IMR-90 (cell line): Measurements from ENCODE around the gene CFAP126. TPM values are rescaled to one million over a fixed set of nuclear protein-coding genes. Genes with fewer than 3 reads are reported as not detected.

Experiments used
- ATAC-seq: fragments of 200-7000 bp; cut with Tn5 transposase; 2 replicates; pipeline ENCODE4 v1.9.1; 2020; ENCODE audit warnings: low read depth, mild to moderate bottlenecking, moderate library complexity
- BruUV-seq: library from RNA; stranded (reverse); fragments of 400-500 nt; replicated peaks from 2 replicates; lab custom pipeline; 2021; lab: Mats Ljungman, UMichigan
- CTCF ChIA-PET: fragments of 300-600 bp; formaldehyde crosslinking; extraction: SDS; loops from one replicate; lab custom pipeline; 2021; ENCODE audit warnings: antibody characterized with exemption; lab: Yijun Ruan, JAX
- POLR2A ChIA-PET: fragments of 300-600 bp; sonication (Branson Sonifier 250); formaldehyde crosslinking; loops from one replicate; lab custom pipeline; 2022; ENCODE audit warnings: antibody characterized with exemption; ENCODE audit not compliant: unreplicated experiment; lab: Charles Lee
- DNase-seq: peaks from one replicate; pipeline ENCODE4 v3.0.0; 2013
- H2AFZ ChIP-seq: replicated peaks from 2 replicates; pipeline ENCODE3; 2013; ENCODE audit warnings: low read length, mild to moderate bottlenecking; ENCODE audit not compliant: poor library complexity
- H2AK5ac ChIP-seq: 2 replicates; pipeline ENCODE4 v1.6.1; 2013; ENCODE audit warnings: low read depth, low read length, inconsistent platforms
- H2AK9ac ChIP-seq: replicated peaks from 2 replicates; pipeline ENCODE3; 2013; ENCODE audit warnings: mild to moderate bottlenecking, low read depth, low read length, moderate library complexity; ENCODE audit not compliant: poor library complexity
- H2BK120ac ChIP-seq: 2 replicates; pipeline ENCODE4 v1.6.1; 2013; ENCODE audit warnings: low read depth, low read length, inconsistent platforms
- H2BK15ac ChIP-seq: 3 replicates; pipeline ENCODE4 v1.6.1; 2013; ENCODE audit warnings: low read depth, low read length, inconsistent platforms
- H2BK20ac ChIP-seq: 2 replicates; pipeline ENCODE4 v1.6.1; 2013; ENCODE audit warnings: low read depth, mild to moderate bottlenecking, inconsistent platforms, low read length, moderate library complexity
- H2BK5ac ChIP-seq: 2 replicates; pipeline ENCODE4 v1.6.1; 2013; ENCODE audit warnings: mild to moderate bottlenecking, low read depth, low read length, inconsistent platforms; ENCODE audit not compliant: poor library complexity, severe bottlenecking
- H3K14ac ChIP-seq: replicated peaks from 2 replicates; pipeline ENCODE4 v1.6.1; 2013; ENCODE audit warnings: low read depth, low read length, inconsistent platforms
- H3K18ac ChIP-seq: 2 replicates; pipeline ENCODE4 v1.6.1; 2013; ENCODE audit warnings: low read depth, low read length, control low read depth
- H3K23ac ChIP-seq: 2 replicates; pipeline ENCODE4 v1.6.1; 2013; ENCODE audit warnings: low read depth, low read length, inconsistent platforms
- H3K27ac ChIP-seq: 2 replicates; pipeline ENCODE4 v1.5.1; 2013; ENCODE audit warnings: mild to moderate bottlenecking, control low read depth, low read length; ENCODE audit not compliant: insufficient read depth
- H3K27me3 ChIP-seq: 2 replicates; pipeline ENCODE4 v1.6.1; 2013; ENCODE audit warnings: low read length; ENCODE audit not compliant: control insufficient read depth, insufficient read depth
- H3K36me3 ChIP-seq: 2 replicates; pipeline ENCODE4 v1.6.1; 2013; ENCODE audit warnings: low read length, mixed read lengths; ENCODE audit not compliant: control insufficient read depth, insufficient read depth
- H3K4ac ChIP-seq: 2 replicates; pipeline ENCODE4 v1.6.1; 2013; ENCODE audit warnings: low read depth, low read length, inconsistent platforms
- H3K4me1 ChIP-seq: 2 replicates; pipeline ENCODE4 v1.6.1; 2013; ENCODE audit warnings: low read length, mixed read lengths; ENCODE audit not compliant: control insufficient read depth, insufficient read depth
- H3K4me2 ChIP-seq: 2 replicates; pipeline ENCODE4 v1.6.1; 2013; ENCODE audit warnings: low read depth, mild to moderate bottlenecking, control low read depth, low read length, moderate library complexity
- H3K4me3 ChIP-seq: 2 replicates; pipeline ENCODE4 v1.5.1; 2013; ENCODE audit warnings: low read depth, mild to moderate bottlenecking, control low read depth, low read length, moderate library complexity; ENCODE audit not compliant: insufficient read depth
- H3K56ac ChIP-seq: 2 replicates; pipeline ENCODE4 v1.6.1; 2013; ENCODE audit warnings: low read length, inconsistent platforms; ENCODE audit not compliant: insufficient read depth; ENCODE audit errors: extremely low read depth
- H3K79me1 ChIP-seq, 2 experiments: 2 replicates each; pipeline ENCODE4 v1.6.1; 2013; ENCODE audit warnings: low read length in 2 of 2, inconsistent platforms in 1 of 2, low read depth in 1 of 2
- H3K9ac ChIP-seq: 2 replicates; pipeline ENCODE4 v1.6.1; 2013; ENCODE audit warnings: low read depth, low read length, control low read depth
- H3K9me1 ChIP-seq: 2 replicates; pipeline ENCODE4 v1.6.1; 2013; ENCODE audit warnings: low read length, inconsistent platforms; ENCODE audit not compliant: insufficient read depth
- H3K9me3 ChIP-seq: 2 replicates; pipeline ENCODE4 v1.6.1; 2013; ENCODE audit warnings: low read length; ENCODE audit not compliant: control insufficient read depth, insufficient read depth
- H4K20me1 ChIP-seq: 2 replicates; pipeline ENCODE4 v1.6.1; 2013; ENCODE audit warnings: low read length, inconsistent platforms; ENCODE audit not compliant: insufficient read depth
- H4K5ac ChIP-seq: 2 replicates; pipeline ENCODE4 v1.6.1; 2013; ENCODE audit warnings: mild to moderate bottlenecking, low read depth, low read length, control low read depth
- H4K8ac ChIP-seq, 2 experiments: 2 replicates each; pipeline ENCODE4 v1.6.1; 2013; ENCODE audit warnings: low read depth in 2 of 2, low read length in 2 of 2, control low read depth in 1 of 2, inconsistent platforms in 1 of 2
- H4K91ac ChIP-seq: 2 replicates; pipeline ENCODE4 v1.6.1; 2013; ENCODE audit warnings: low read depth, low read length, inconsistent platforms; ENCODE audit not compliant: insufficient read depth
- BHLHE40 ChIP-seq: fragments of 150-350 bp; IDR thresholded peaks from 2 replicates; pipeline ENCODE4 v1.6.1; 2016; ENCODE audit warnings: mild to moderate bottlenecking, low read depth, low read length
- CEBPB ChIP-seq: IDR thresholded peaks from 2 replicates; pipeline ENCODE4 v1.6.1; 2012; ENCODE audit warnings: low read depth, low read length, improper control_type of control experiment
- CHD1 ChIP-seq: IDR thresholded peaks from 2 replicates; pipeline ENCODE4 v1.6.1; 2012; ENCODE audit warnings: low read depth, low read length, improper control_type of control experiment
- FOS ChIP-seq: fragments of 150-350 bp; IDR thresholded peaks from 2 replicates; pipeline ENCODE4 v1.6.1; 2016; ENCODE audit warnings: low read depth, low read length
- MAFK ChIP-seq: IDR thresholded peaks from 2 replicates; pipeline ENCODE4 v1.6.1; 2012; ENCODE audit warnings: low read depth, low read length, improper control_type of control experiment
- MAZ ChIP-seq: IDR thresholded peaks from 2 replicates; pipeline ENCODE4 v1.6.1; 2012; ENCODE audit warnings: low read depth, mild to moderate bottlenecking, low read length, improper control_type of control experiment, moderate library complexity, borderline replicate concordance
- MXI1 ChIP-seq: IDR thresholded peaks from 2 replicates; pipeline ENCODE4 v1.6.1; 2012; ENCODE audit warnings: low read depth, mild to moderate bottlenecking, low read length, moderate library complexity, borderline replicate concordance
- NFE2L2 ChIP-seq: fragments of 150-350 bp; IDR thresholded peaks from 2 replicates; pipeline ENCODE4 v1.6.1; 2016; ENCODE audit warnings: low read depth, mild to moderate bottlenecking, low read length
- POLR2A ChIP-seq: IDR thresholded peaks from 2 replicates; pipeline ENCODE4 v1.6.1; 2012; ENCODE audit warnings: mild to moderate bottlenecking, low read depth, low read length
- RAD21 ChIP-seq: IDR thresholded peaks from 2 replicates; pipeline ENCODE4 v1.6.1; 2012; ENCODE audit warnings: low read length, improper control_type of control experiment
- RCOR1 ChIP-seq: IDR thresholded peaks from 2 replicates; pipeline ENCODE4 v1.6.1; 2012; ENCODE audit warnings: mild to moderate bottlenecking, low read length, improper control_type of control experiment; ENCODE audit not compliant: insufficient replicate concordance
- RFX5 ChIP-seq: IDR thresholded peaks from 2 replicates; pipeline ENCODE4 v1.8.0; 2012; ENCODE audit warnings: low read depth, mild to moderate bottlenecking, low read length, moderate library complexity
- SMC3 ChIP-seq: fragments of 150-350 bp; IDR thresholded peaks from 2 replicates; pipeline ENCODE4 v1.6.1; 2016; ENCODE audit warnings: low read depth, mild to moderate bottlenecking, antibody characterized with exemption, low read length, moderate library complexity
- USF2 ChIP-seq: fragments of 150-350 bp; IDR thresholded peaks from 2 replicates; pipeline ENCODE4 v1.6.1; 2017; ENCODE audit warnings: mild to moderate bottlenecking, antibody characterized with exemption, low read length, low read depth
- WGBS, 2 experiments: methylation state at CpG; one replicate each; pipeline versions ENCODE4 v1.1.5 to v1.1.7; 2013; ENCODE audit warnings: missing lambda C conversion rate in 2 of 2; ENCODE audit not compliant: insufficient read length in 1 of 2; ENCODE audit errors: extremely low coverage in 2 of 2; 5-methylcytosine and 5-hydroxymethylcytosine counted together
- dilution Hi-C: fragments of 300-500 bp; cut with HindIII; formaldehyde crosslinking; loops from one replicate; pipeline ENCODE4 v1.14.3; 2018; ENCODE audit warnings: low sequenced_read_pairs; ENCODE audit not compliant: unreplicated experiment
- in situ Hi-C: fragments of 300-500 bp; cut with MboI; formaldehyde crosslinking; loops from 3 replicates; pipeline ENCODE4 v1.14.3; 2019; ENCODE audit warnings: low sequenced_read_pairs, inconsistent platforms, mixed read lengths
- intact Hi-C: fragments of 100-400 bp; cut with micrococcal nuclease; formaldehyde crosslinking; loops from 2 replicates; pipeline ENCODE4 v1.10.0; 2022
- polyA plus RNA-seq, 3 experiments: library from polyadenylated mRNA; depleted of rRNA; stranded (reverse); fragments of >200 nt; gene quantifications; 2 replicates each; pipeline ENCODE4 v1.2.3, GENCODE V29; 2012; ENCODE audit warnings: low replicate concordance in 1 of 3
- total RNA-seq: library from RNA; depleted of rRNA; stranded (reverse); fragments of >200 nt; gene quantifications from 2 replicates; pipeline ENCODE4 v1.2.3, GENCODE V29; 2012
- TF ChIP-seq, protein P1 (sequence below): conservative IDR thresholded peaks from 2 replicates; pipeline ENCODE4 v1.5.1; 2012; ENCODE audit warnings: mild to moderate bottlenecking, low read depth, low read length, improper control_type of control experiment
- TF ChIP-seq, protein P2 (sequence below): fragments of 150-350 bp; IDR thresholded peaks from 2 replicates; pipeline ENCODE4 v1.6.1; 2016; ENCODE audit warnings: low read depth, mild to moderate bottlenecking, low read length, moderate library complexity, borderline replicate concordance

The CFAP126 gene
- total and polyA plus RNA-seq, 2 of the 4 experiments (the other 2 are of a cell fraction), result not detected

- Histone ChIP-seq H3K27ac (no peak overlapping the region), H3K23ac (no peak overlapping the region), H2BK20ac (no peak overlapping the region), H3K9me3 (no peaks in the 10 kb centered on the region), H3K56ac (no peak overlapping the region), H3K4me2 (no peak overlapping the region), H2AK9ac (no peak overlapping the region), H3K14ac (no peak overlapping the region), H3K9me1 (no peaks in the 10 kb centered on the region), H3K4me3 (no peak overlapping the region), H4K91ac (no peak overlapping the region), H2BK120ac (no peak overlapping the region), H3K79me1 (no peaks in the 10 kb centered on the region), H4K5ac (no peak overlapping the region), H3K4ac (no peak overlapping the region), H4K8ac (no peak overlapping the region), H2AFZ (no peak overlapping the region), H2AK5ac (no peak overlapping the region), H2BK5ac (no peak overlapping the region), H3K9ac (no peak overlapping the region), H3K4me1 (no peaks in the 10 kb centered on the region), H2BK15ac (no peak overlapping the region), H4K20me1 (no peaks in the 10 kb centered on the region), H3K36me3 (no peaks in the 10 kb centered on the region), H3K18ac (no peak overlapping the region), H3K27me3 (peaks cover 6% of the 10 kb centered on the region)
- DNase-seq (no peak), ATAC-seq (peak; percentile 59)
- ChIA-PET POLR2A (no interaction called here), CTCF (no interaction called here)
- in situ Hi-C loops, result no loop called here
- no TSS peak for BruUV-seq
- TF ChIP-seq, protein P1, sequence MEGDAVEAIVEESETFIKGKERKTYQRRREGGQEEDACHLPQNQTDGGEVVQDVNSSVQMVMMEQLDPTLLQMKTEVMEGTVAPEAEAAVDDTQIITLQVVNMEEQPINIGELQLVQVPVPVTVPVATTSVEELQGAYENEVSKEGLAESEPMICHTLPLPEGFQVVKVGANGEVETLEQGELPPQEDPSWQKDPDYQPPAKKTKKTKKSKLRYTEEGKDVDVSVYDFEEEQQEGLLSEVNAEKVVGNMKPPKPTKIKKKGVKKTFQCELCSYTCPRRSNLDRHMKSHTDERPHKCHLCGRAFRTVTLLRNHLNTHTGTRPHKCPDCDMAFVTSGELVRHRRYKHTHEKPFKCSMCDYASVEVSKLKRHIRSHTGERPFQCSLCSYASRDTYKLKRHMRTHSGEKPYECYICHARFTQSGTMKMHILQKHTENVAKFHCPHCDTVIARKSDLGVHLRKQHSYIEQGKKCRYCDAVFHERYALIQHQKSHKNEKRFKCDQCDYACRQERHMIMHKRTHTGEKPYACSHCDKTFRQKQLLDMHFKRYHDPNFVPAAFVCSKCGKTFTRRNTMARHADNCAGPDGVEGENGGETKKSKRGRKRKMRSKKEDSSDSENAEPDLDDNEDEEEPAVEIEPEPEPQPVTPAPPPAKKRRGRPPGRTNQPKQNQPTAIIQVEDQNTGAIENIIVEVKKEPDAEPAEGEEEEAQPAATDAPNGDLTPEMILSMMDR, result no peak
- TF ChIP-seq, protein P2, sequence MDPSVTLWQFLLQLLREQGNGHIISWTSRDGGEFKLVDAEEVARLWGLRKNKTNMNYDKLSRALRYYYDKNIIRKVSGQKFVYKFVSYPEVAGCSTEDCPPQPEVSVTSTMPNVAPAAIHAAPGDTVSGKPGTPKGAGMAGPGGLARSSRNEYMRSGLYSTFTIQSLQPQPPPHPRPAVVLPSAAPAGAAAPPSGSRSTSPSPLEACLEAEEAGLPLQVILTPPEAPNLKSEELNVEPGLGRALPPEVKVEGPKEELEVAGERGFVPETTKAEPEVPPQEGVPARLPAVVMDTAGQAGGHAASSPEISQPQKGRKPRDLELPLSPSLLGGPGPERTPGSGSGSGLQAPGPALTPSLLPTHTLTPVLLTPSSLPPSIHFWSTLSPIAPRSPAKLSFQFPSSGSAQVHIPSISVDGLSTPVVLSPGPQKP, result no peak
- TF ChIP-seq POLR2A (no peak), RCOR1 (no peak), BHLHE40 (no peak), FOS (no peak), MXI1 (no peak), CHD1 (no peak), MAFK (no peak), USF2 (no peak), CEBPB (no peak), MAZ (no peak), RFX5 (no peak), SMC3 (no peak), NFE2L2 (no peak), RAD21 (no peak)
- dilution Hi-C loops, result no loop called here
- intact Hi-C loops, result no loop called here
- no CpG with 5 or more reads among the region's 3 CpGs for WGBS, 2 experiments
Measured at GRCh38 chr1:161408429-161409052, 40.9 kb upstream of the CFAP126 start.
